ENCODE results near the gene ZNF222.

Gene ZNF222

DNA sequence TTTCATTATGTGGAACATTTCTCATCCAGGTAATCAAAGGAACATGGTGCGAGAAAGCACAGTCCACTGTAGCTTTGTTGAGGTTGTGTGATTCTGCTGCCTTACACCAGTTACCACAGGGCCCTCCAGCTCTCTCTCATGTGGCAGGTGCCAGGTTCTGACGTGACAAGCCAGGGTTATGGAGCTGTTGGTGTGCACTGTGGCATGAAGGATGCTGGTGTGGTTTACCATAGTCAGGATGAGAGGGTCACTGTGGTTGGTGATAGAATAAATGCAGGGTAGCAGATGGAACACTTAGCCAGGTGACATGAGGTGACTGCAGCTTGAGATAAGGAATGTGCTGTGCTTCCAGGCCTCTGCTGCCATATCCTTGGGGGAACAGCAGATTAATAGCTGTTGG is 34.0 kb downstream of the ZNF222 start:
- TF ChIP-seq, protein P1, sequence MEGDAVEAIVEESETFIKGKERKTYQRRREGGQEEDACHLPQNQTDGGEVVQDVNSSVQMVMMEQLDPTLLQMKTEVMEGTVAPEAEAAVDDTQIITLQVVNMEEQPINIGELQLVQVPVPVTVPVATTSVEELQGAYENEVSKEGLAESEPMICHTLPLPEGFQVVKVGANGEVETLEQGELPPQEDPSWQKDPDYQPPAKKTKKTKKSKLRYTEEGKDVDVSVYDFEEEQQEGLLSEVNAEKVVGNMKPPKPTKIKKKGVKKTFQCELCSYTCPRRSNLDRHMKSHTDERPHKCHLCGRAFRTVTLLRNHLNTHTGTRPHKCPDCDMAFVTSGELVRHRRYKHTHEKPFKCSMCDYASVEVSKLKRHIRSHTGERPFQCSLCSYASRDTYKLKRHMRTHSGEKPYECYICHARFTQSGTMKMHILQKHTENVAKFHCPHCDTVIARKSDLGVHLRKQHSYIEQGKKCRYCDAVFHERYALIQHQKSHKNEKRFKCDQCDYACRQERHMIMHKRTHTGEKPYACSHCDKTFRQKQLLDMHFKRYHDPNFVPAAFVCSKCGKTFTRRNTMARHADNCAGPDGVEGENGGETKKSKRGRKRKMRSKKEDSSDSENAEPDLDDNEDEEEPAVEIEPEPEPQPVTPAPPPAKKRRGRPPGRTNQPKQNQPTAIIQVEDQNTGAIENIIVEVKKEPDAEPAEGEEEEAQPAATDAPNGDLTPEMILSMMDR (IDR thresholded peaks at IDR 0.05): no peak

DNA sequence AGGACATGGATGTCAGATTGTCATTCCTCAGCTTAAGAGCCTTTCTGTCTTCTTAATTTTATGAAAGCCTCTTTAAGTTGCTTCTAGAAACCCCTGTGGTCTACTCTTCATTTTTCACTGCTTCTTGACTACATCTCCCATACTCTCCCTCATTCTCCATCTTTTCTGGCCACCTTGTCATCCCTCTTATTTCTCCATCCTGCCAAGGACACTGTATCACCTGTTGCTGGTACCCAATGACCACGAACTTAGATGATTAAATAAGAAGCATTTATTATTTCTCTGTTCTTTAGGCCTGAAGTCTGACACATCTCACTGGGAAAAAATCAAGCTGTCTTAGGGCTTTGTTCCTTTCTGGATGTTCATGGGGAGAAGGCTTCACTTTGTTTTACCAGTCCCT is 35.9 kb downstream of the ZNF222 start:
- TF ChIP-seq, protein P1 (IDR thresholded peaks at IDR 0.05): no peak

DNA sequence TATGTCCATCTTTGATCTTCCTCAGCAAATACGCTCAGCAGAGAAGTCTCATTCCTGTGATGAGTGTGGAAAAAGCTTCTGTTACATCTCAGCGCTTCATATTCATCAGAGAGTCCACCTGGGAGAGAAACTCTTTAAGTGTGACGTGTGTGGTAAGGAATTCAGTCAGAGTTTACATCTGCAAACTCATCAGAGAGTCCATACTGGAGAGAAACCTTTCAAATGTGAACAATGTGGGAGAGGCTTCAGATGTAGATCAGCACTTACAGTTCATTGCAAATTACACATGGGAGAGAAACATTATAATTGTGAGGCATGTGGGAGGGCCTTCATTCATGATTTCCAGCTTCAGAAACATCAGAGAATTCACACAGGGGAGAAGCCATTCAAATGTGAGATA is 41.1 kb downstream of the ZNF222 start:
- TF ChIP-seq, protein P1 (IDR thresholded peaks at IDR 0.05): no peak

DNA sequence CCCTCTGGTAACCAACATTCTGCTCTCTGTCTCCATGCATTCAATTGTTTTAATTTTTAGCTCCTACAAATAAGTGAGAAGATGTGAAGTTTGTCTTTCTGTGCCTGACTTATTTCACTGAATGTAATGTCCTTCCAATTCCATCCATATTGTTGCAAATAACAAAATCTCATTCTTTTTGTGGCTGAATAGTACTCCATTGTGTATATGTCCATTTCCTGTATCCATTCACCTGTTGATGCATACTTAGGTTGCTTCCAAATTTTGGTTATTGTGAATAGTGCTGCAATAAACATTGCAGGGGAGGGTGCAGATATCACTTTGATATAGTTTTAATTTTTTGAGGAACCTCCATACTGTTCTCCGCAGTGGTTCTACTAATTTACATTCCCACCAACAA is 44.2 kb downstream of the ZNF222 start:
- TF ChIP-seq, protein P1 (IDR thresholded peaks at IDR 0.05): no peak

DNA sequence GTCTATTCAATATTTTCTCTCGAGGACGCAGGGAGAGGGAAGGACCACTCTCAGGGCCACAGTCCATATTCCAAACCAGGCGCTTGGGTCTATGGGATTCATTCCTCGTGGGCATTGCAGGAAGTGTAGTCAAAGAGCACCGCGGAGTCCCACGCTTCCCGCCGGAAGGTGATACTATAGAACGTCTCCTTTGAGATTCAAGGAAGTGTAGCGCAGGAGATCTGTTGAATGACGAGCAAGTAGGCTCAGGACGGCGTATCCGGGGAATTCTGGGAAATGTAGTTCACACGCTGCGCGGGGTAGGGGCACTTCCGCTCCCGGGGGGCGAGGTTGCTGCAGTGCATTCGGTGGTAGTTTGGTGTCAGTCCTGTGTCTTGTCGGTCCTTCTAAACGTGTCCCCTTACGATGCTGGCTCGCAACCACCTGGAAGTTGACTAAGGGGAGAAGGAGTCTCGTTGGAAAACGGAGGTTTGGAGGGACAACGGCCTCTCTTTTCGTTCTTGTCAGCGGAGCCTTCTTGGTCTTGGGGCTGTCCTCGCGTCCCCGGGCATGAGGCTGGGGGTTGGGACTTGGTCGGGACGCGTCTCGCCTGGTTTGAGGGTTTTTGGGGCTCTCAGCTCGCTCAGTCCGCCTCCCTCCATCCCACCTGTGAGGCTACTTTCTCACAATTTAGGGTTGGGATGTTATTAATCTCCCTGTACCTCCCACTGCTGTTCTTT is 46.8 kb downstream of the ZNF222 start, which contains the start of gene ZNF284:
Gene ZNF284 (plus strand): TSS at position 336 of the 719 bp plus-strand sequence. CDS start 4,231 bp downstream, outside the sequence.
- TF ChIP-seq, protein P1 (IDR thresholded peaks at IDR 0.05): no peak

DNA sequence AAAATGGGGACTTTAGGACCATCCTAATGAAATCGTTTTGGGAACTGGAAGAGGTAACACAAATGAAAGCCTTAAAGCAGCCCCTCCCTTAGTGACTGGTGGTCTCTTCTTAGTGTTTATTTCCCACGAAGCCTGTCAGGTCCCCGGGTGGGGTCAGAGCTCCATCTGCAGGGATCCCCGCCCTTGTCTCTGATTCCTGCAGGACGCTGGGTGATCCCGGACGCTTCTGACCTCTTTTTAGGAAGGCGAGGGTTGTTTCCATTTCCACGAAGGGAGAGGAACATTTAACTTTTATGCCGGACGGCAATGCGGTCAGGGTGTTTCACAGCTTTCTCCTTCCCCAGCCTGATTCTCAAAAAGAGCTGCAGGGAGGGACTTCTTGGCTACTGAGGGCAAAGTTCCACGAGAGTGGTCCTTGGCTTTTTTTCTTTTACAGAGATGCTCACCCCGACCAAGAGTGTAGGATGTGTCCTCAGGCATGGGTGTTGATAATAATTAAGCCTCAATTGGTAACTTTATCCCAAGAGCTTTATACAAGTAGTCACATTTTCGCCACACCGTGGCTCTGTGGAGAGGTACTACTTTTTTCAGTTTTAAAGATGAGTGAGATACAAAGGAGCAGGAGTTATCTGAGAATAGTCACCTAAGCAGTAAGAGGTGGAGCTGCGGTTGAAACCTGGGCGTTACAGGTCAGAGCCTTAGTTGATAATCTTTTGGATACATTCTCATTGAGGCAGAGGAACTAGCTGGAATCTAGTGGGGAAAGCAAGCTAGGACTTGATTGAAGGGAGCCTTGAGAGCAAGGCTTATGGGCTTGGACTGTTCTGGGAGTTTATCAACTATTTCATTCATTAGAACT is 47.6 kb downstream of the ZNF222 start:
- TF ChIP-seq, protein P1 (IDR thresholded peaks at IDR 0.05): peak; percentile 13; the same call in 1 of the 2 replicates

DNA sequence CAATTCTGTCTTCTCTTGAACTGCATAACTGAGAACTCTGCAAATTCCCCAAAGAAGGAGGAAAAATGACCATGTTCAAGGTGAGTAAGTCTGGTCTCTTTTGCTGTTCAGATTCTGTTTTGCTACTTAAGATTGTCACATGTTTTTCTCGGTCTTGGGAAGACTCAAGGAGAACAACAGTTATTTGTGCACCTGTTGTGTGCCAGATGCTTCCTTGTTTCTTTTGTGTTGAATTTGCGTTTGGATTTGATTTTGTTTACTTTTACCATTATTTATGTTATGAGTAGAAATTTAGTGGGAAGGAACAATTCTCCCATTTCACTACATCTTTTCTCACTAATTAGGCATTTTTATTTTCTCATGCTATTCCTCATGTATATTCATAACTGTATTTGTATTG is 51.1 kb downstream of the ZNF222 start:
- TF ChIP-seq, protein P1 (IDR thresholded peaks at IDR 0.05): no peak

Data from LNCAP (cell line).